H1 (cell line): ENCODE results near the gene ZIC1. TPM values are rescaled to one million over a fixed set of nuclear protein-coding genes. Genes with fewer than 3 reads are reported as not detected.

ENCODE experiments used
- CEBPB ChIP-seq: IDR thresholded peaks from 2 replicates; pipeline ENCODE4 v1.6.1; 2012; ENCODE audit warnings: low read depth, low read length
- FOSL1 ChIP-seq: IDR thresholded peaks from 2 replicates; pipeline ENCODE4 v1.6.1; 2011; ENCODE audit warnings: mild to moderate bottlenecking, low read depth, low read length, moderate library complexity; ENCODE audit not compliant: insufficient read depth
- GABPA ChIP-seq: IDR thresholded peaks from 2 replicates; pipeline ENCODE4 v1.6.1; 2011; ENCODE audit warnings: mild to moderate bottlenecking, low read length, moderate library complexity, borderline replicate concordance; ENCODE audit not compliant: insufficient read depth
- GTF2F1 ChIP-seq: IDR thresholded peaks from 2 replicates; pipeline ENCODE4 v1.6.1; 2012; ENCODE audit warnings: low read depth, low read length, improper control_type of control experiment, borderline replicate concordance
- HDAC2 ChIP-seq, 2 experiments: fragments of 300-600 bp in 1 of 2; sonication (generic) in 1 of 2; IDR thresholded peaks; 2 replicates each; pipeline ENCODE4 v1.6.1; 2011 to 2012; ENCODE audit warnings: low read depth in 2 of 2, low read length in 2 of 2, mild to moderate bottlenecking in 2 of 2, moderate library complexity in 2 of 2, borderline replicate concordance in 1 of 2, inconsistent platforms in 1 of 2
- JUN ChIP-seq: IDR thresholded peaks from 2 replicates; pipeline ENCODE4 v1.6.1; 2011; ENCODE audit warnings: low read depth, mild to moderate bottlenecking, improper control_type of control experiment, low read length
- NANOG ChIP-seq: IDR thresholded peaks from 2 replicates; pipeline ENCODE4 v1.6.1; 2011; ENCODE audit warnings: low read length, low read depth, mild to moderate bottlenecking, inconsistent platforms; ENCODE audit not compliant: insufficient read depth, poor library complexity, severe bottlenecking
- PHF8 ChIP-seq: fragments of 200-600 bp; sonication (generic); conservative IDR thresholded peaks from 2 replicates; pipeline ENCODE4 v1.7.1; 2012; ENCODE audit warnings: low read depth, mild to moderate bottlenecking, inconsistent platforms, low read length, moderate library complexity
- RFX5 ChIP-seq: IDR thresholded peaks from 2 replicates; pipeline ENCODE4 v1.6.1; 2011; ENCODE audit warnings: low read depth, low read length, improper control_type of control experiment, borderline replicate concordance
- RXRA ChIP-seq: IDR thresholded peaks from 2 replicates; pipeline ENCODE4 v1.6.1; 2011; ENCODE audit warnings: low read depth, mild to moderate bottlenecking, low read length, moderate library complexity; ENCODE audit not compliant: insufficient read depth
- SAP30 ChIP-seq: fragments of 300-600 bp; sonication (generic); IDR thresholded peaks from 2 replicates; pipeline ENCODE4 v1.7.1; 2012; ENCODE audit warnings: low read length, moderate library complexity, mild to moderate bottlenecking, inconsistent platforms; ENCODE audit not compliant: insufficient read depth, insufficient replicate concordance
- SIN3A ChIP-seq, 2 experiments: IDR thresholded peaks in 1 of 2; conservative IDR thresholded peaks in 1 of 2; 2 replicates each; pipeline ENCODE4 v1.6.1; 2011 to 2012; ENCODE audit warnings: low read length in 2 of 2, improper control_type of control experiment in 1 of 2, low read depth in 1 of 2, mild to moderate bottlenecking in 1 of 2
- SP1 ChIP-seq: IDR thresholded peaks from 2 replicates; pipeline ENCODE4 v1.6.1; 2011; ENCODE audit warnings: low read depth, low read length
- TAF1 ChIP-seq: IDR thresholded peaks from 2 replicates; pipeline ENCODE4 v1.6.1; 2011; ENCODE audit warnings: mild to moderate bottlenecking, low read depth, low read length
- TBP ChIP-seq: IDR thresholded peaks from 2 replicates; pipeline ENCODE4 v1.6.1; 2011; ENCODE audit warnings: low read depth, low read length, improper control_type of control experiment
- TCF12 ChIP-seq: IDR thresholded peaks from 2 replicates; pipeline ENCODE4 v1.6.1; 2011; ENCODE audit warnings: low read depth, mild to moderate bottlenecking, low read length
- TEAD4 ChIP-seq: IDR thresholded peaks from 2 replicates; pipeline ENCODE4 v1.6.1; 2012; ENCODE audit warnings: low read depth, low read length, inconsistent platforms, mixed read lengths
- polyA plus RNA-seq, 7 experiments: library from polyadenylated mRNA; depleted of rRNA in 3 of 7; stranded (reverse) in 5 of 7; unstranded in 2 of 7; fragments of >200 nt in 5 of 7; fragments of 200-250 nt in 2 of 7; gene quantifications; 1 replicate in 5 of 7; 2 replicates in 1 of 7; 4 replicates in 1 of 7; pipeline versions ENCODE4 v1.2.1 to v1.2.3, GENCODE V29; 2011 to 2013; ENCODE audit warnings: missing spikeins in 2 of 7, mixed read lengths in 2 of 7
- total RNA-seq: library from RNA; stranded (reverse); fragmentation: NEBNext Ultra II Directional; extraction: Animal tissue kit (Norgen Biotek cat#: 25700); gene quantifications from 2 replicates; pipeline ENCODE4 v1.2.1, GENCODE V29; 2021
- TF ChIP-seq, protein P1 (sequence below), 3 experiments: IDR thresholded peaks; 1 replicate in 2 of 3; 2 replicates in 1 of 3; pipeline versions ENCODE4 v1.5.1 to v1.6.1; 2011; ENCODE audit warnings: low read length in 3 of 3, mild to moderate bottlenecking in 3 of 3, inconsistent platforms in 2 of 3, low read depth in 1 of 3, moderate library complexity in 1 of 3; ENCODE audit not compliant: insufficient read depth in 1 of 3; ENCODE audit errors: control extremely low read depth in 1 of 3

ZIC1 gene
- total and polyA plus RNA-seq, 2 of the 8 experiments (the other 6 are each of a cell fraction or from before 2014, with no cell fraction given) = 0.80 to 2.2 TPM

DNA sequence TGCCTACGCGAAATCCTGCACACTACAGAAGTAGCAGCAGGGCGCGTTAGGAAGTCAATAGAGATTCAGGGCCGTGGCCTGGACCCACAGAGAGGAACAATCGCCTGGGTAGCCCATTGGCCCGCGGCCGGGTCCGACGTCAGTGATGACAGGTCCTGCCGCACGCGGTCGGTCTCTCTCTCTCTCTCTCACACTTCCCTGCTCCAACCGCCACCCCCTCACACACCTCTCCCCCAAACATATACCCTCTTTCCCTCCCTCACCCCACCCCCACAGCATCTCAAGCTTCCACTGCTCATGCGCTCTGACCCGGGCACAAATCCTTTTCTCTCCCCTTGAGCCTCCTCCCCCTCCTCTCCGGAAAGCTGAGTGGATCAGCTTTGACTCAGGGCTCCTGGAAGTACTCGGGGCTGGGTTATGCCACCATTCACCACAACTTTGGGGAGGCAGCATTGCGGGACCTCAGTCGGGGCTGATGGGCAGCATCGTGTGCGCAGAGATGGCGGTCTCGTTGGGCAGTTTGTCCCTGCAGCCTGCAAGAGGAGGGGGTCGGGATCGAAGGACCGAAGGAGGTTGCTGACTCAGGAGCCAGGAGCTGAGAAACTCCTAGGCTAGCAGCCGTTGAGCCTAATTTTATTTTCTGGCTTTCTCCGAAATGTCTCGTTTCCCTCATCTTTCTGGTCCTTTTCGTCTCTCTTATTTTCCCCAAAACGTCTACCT, 11.8 kb upstream of the ZIC1 start (continued):
- TF ChIP-seq, protein P1, sequence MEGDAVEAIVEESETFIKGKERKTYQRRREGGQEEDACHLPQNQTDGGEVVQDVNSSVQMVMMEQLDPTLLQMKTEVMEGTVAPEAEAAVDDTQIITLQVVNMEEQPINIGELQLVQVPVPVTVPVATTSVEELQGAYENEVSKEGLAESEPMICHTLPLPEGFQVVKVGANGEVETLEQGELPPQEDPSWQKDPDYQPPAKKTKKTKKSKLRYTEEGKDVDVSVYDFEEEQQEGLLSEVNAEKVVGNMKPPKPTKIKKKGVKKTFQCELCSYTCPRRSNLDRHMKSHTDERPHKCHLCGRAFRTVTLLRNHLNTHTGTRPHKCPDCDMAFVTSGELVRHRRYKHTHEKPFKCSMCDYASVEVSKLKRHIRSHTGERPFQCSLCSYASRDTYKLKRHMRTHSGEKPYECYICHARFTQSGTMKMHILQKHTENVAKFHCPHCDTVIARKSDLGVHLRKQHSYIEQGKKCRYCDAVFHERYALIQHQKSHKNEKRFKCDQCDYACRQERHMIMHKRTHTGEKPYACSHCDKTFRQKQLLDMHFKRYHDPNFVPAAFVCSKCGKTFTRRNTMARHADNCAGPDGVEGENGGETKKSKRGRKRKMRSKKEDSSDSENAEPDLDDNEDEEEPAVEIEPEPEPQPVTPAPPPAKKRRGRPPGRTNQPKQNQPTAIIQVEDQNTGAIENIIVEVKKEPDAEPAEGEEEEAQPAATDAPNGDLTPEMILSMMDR (IDR thresholded peaks at IDR 0.05; ENCODE audit: control extremely low read depth in 1 of 3, insufficient read depth in 1 of 3, low read depth in 1 of 3, low read length in 3 of 3) = peak in 1 of 3 experiments; percentile 45; a peak in 1 of 4 replicates
- 0 out of 2 replicates have a peak, but pooled peaks have one; percentile 3 for TF ChIP-seq PHF8
- no peak for TF ChIP-seq GTF2F1
- no peak for TF ChIP-seq JUN
- TF ChIP-seq NANOG = no peak
- TF ChIP-seq RFX5 = no peak
- no peak for TF ChIP-seq SP1
- TF ChIP-seq TCF12 = no peak
- no peak for TF ChIP-seq SAP30
- no peak for TF ChIP-seq CEBPB
- no peak for TF ChIP-seq TEAD4
- TF ChIP-seq RXRA = no peak
- no peak for TF ChIP-seq GABPA
- no peak for TF ChIP-seq SIN3A (conservative IDR thresholded peaks at IDR 0.05 in 1 of 2, IDR thresholded peaks at IDR 0.05 in 1 of 2; ENCODE audit: low read depth in 1 of 2, low read length in 2 of 2)
- peak; percentile 26; the same call in 1 of the 2 replicates for TF ChIP-seq TAF1
- no peak for TF ChIP-seq FOSL1
- no peak for TF ChIP-seq HDAC2 (IDR thresholded peaks at IDR 0.05; ENCODE audit: borderline replicate concordance in 1 of 2, low read depth in 2 of 2, low read length in 2 of 2)
- 0 out of 2 replicates have a peak, but pooled peaks have one; percentile 15 for TF ChIP-seq TBP
